H1 (cell line): ENCODE data around the gene SEZ6L. TPM values are rescaled to one million over a fixed set of nuclear protein-coding genes. Genes with fewer than 3 reads are reported as not detected.

ENCODE experiments used
- CTCF ChIA-PET: fragments of 300-600 bp; sonication (Branson Sonifier 250); formaldehyde crosslinking; loops from one replicate; lab custom pipeline; 2021; ENCODE audit not compliant: partially characterized antibody; lab: Charles Lee
- POLR2A ChIA-PET: fragments of 300-600 bp; sonication (Branson Sonifier 250); formaldehyde crosslinking; loops from one replicate; lab custom pipeline; 2021; ENCODE audit warnings: inconsistent platforms; ENCODE audit not compliant: partially characterized antibody; lab: Charles Lee
- DNase-seq, 2 experiments: peaks; one replicate each; pipeline versions ENCODE4 v3.0.0 to v3.0.0-alpha.2; 2010 to 2022; ENCODE audit warnings: low spot score in 2 of 2, low read depth in 1 of 2, mixed read lengths in 1 of 2
- FAIRE-seq: peaks from 2 replicates; lab custom pipeline; 2011; peaks lifted over from hg19 to GRCh38; lab: Jason Lieb, UNC
- H2AFZ ChIP-seq: 2 replicates; pipeline ENCODE4 v1.8.1; 2012; ENCODE audit warnings: low read length, inconsistent platforms
- H2AK5ac ChIP-seq: 2 replicates; pipeline ENCODE4 v1.6.1; 2013; ENCODE audit warnings: low read depth, low read length
- H2BK120ac ChIP-seq: replicated peaks from 2 replicates; pipeline ENCODE3; 2013; ENCODE audit warnings: low read depth, low read length, inconsistent platforms
- H2BK12ac ChIP-seq: 2 replicates; pipeline ENCODE4 v1.6.1; 2013; ENCODE audit warnings: low read depth, low read length
- H2BK15ac ChIP-seq: 2 replicates; pipeline ENCODE4 v1.6.1; 2013; ENCODE audit warnings: low read length
- H2BK20ac ChIP-seq: 2 replicates; pipeline ENCODE4 v1.6.1; 2013; ENCODE audit warnings: low read length
- H2BK5ac ChIP-seq: 2 replicates; pipeline ENCODE4 v1.6.1; 2013; ENCODE audit warnings: low read depth, low read length
- H3K14ac ChIP-seq: 2 replicates; pipeline ENCODE4 v1.6.1; 2013; ENCODE audit warnings: inconsistent platforms; ENCODE audit not compliant: insufficient read length
- H3K18ac ChIP-seq: 2 replicates; pipeline ENCODE4 v1.6.1; 2013; ENCODE audit warnings: low read length; ENCODE audit errors: extremely low read depth
- H3K23ac ChIP-seq: 2 replicates; pipeline ENCODE4 v1.6.1; 2013; ENCODE audit warnings: inconsistent platforms; ENCODE audit not compliant: insufficient read length
- H3K23me2 ChIP-seq: 2 replicates; pipeline ENCODE4 v1.6.1; 2013; ENCODE audit warnings: low read depth, low read length
- H3K27ac ChIP-seq: 2 replicates; pipeline ENCODE4 v1.6.1; 2011; ENCODE audit warnings: low read depth, low read length, inconsistent platforms
- H3K27me3 ChIP-seq, 4 experiments: replicated peaks in 1 of 4; 1 replicate in 1 of 4; 2 replicates in 3 of 4; pipeline versions ENCODE4 v1.6.1 to v1.8.1; 2011 to 2013; ENCODE audit warnings: low read length in 3 of 4, mild to moderate bottlenecking in 3 of 4, inconsistent platforms in 2 of 4, mixed read lengths in 2 of 4, moderate library complexity in 1 of 4; ENCODE audit not compliant: control insufficient read depth in 3 of 4, insufficient read depth in 3 of 4; ENCODE audit errors: extremely low read depth in 1 of 4
- H3K36me3 ChIP-seq, 4 experiments: 2 replicates each; pipeline versions ENCODE4 v1.6.1 to v1.8.1; 2011 to 2013; ENCODE audit warnings: mild to moderate bottlenecking in 4 of 4, low read length in 3 of 4, moderate library complexity in 2 of 4, control low read depth in 1 of 4, inconsistent platforms in 1 of 4; ENCODE audit not compliant: insufficient read depth in 4 of 4, control insufficient read depth in 2 of 4
- H3K4ac ChIP-seq: replicated peaks from 2 replicates; pipeline ENCODE3; 2013; ENCODE audit warnings: low read length, low read depth, mixed read lengths, inconsistent platforms; ENCODE audit not compliant: insufficient read length
- H3K4me1 ChIP-seq, 4 experiments: replicated peaks in 1 of 4; 1 replicate in 1 of 4; 2 replicates in 3 of 4; pipeline versions ENCODE4 v1.6.1 to v1.8.1; 2011 to 2013; ENCODE audit warnings: low read length in 3 of 4, inconsistent platforms in 2 of 4, mixed read lengths in 1 of 4; ENCODE audit not compliant: insufficient read depth in 4 of 4, control insufficient read depth in 3 of 4
- H3K4me2 ChIP-seq, 2 experiments: 2 replicates each; pipeline versions ENCODE4 v1.6.1 to v1.8.1; 2011 to 2013; ENCODE audit warnings: low read depth in 2 of 2, low read length in 2 of 2, control low read depth in 1 of 2, inconsistent platforms in 1 of 2, mild to moderate bottlenecking in 1 of 2; ENCODE audit not compliant: insufficient read depth in 1 of 2
- H3K4me3 ChIP-seq, 4 experiments: fragments of 200-600, 300-600 bp in 1 of 4; sonication (generic), shearing (Covaris generic), sonication (Bioruptor Twin) in 1 of 4; 2 replicates each; pipeline versions ENCODE4 v1.5.1 to v1.8.1; 2011 to 2016; ENCODE audit warnings: low read length in 4 of 4, low read depth in 3 of 4, control low read depth in 2 of 4, inconsistent platforms in 2 of 4, mild to moderate bottlenecking in 2 of 4, mixed read lengths in 1 of 4, moderate library complexity in 1 of 4; ENCODE audit not compliant: insufficient read depth in 2 of 4; ENCODE audit errors: extremely low read depth in 1 of 4
- H3K56ac ChIP-seq: replicated peaks from 2 replicates; pipeline ENCODE3; 2013; ENCODE audit warnings: low read depth, mild to moderate bottlenecking, mixed read lengths, low read length, inconsistent platforms; ENCODE audit not compliant: insufficient read length
- H3K79me1 ChIP-seq: 2 replicates; pipeline ENCODE4 v1.6.1; 2013; ENCODE audit warnings: low read depth, low read length, control low read depth
- H3K79me2 ChIP-seq, 2 experiments: 2 replicates each; pipeline versions ENCODE4 v1.6.1 to v1.8.1; 2012 to 2013; ENCODE audit warnings: low read length in 2 of 2, mild to moderate bottlenecking in 2 of 2, inconsistent platforms in 1 of 2; ENCODE audit not compliant: insufficient read depth in 2 of 2, control insufficient read depth in 1 of 2
- H3K9ac ChIP-seq, 4 experiments: replicated peaks in 1 of 4; 1 replicate in 1 of 4; 2 replicates in 3 of 4; pipeline versions ENCODE4 v1.6.1 to v1.8.1; 2011 to 2013; ENCODE audit warnings: low read depth in 3 of 4, low read length in 3 of 4, control low read depth in 2 of 4, mild to moderate bottlenecking in 2 of 4, moderate library complexity in 2 of 4, inconsistent platforms in 1 of 4; ENCODE audit errors: extremely low read depth in 1 of 4
- H3K9me3 ChIP-seq, 2 experiments: 2 replicates each; pipeline versions ENCODE4 v1.6.1 to v1.8.1; 2012 to 2013; ENCODE audit warnings: mild to moderate bottlenecking in 2 of 2, moderate library complexity in 2 of 2, control low read depth in 1 of 2, inconsistent platforms in 1 of 2, low read depth in 1 of 2, low read length in 1 of 2, mixed read lengths in 1 of 2; ENCODE audit not compliant: insufficient read depth in 2 of 2
- H4K20me1 ChIP-seq, 2 experiments: replicated peaks in 1 of 2; 2 replicates each; pipeline versions ENCODE3 to v1.8.1; 2011 to 2013; ENCODE audit warnings: inconsistent platforms in 2 of 2, low read length in 2 of 2, mild to moderate bottlenecking in 1 of 2; ENCODE audit not compliant: insufficient read depth in 2 of 2, control insufficient read depth in 1 of 2
- H4K5ac ChIP-seq: 2 replicates; pipeline ENCODE4 v1.6.1; 2013; ENCODE audit warnings: low read length, low read depth, mixed read lengths, inconsistent platforms; ENCODE audit not compliant: insufficient read length
- H4K8ac ChIP-seq: 2 replicates; pipeline ENCODE4 v1.8.0; 2013; ENCODE audit warnings: mild to moderate bottlenecking, moderate library complexity, low read length, inconsistent platforms; ENCODE audit not compliant: insufficient read depth; ENCODE audit errors: extremely low read depth
- H4K91ac ChIP-seq: replicated peaks from 2 replicates; pipeline ENCODE3; 2013; ENCODE audit warnings: low read length, mixed read lengths, inconsistent platforms; ENCODE audit not compliant: insufficient read length
- ATF3 ChIP-seq: IDR thresholded peaks from 2 replicates; pipeline ENCODE4 v1.6.1; 2011; ENCODE audit warnings: low read depth, mild to moderate bottlenecking, low read length; ENCODE audit not compliant: insufficient read depth
- CHD1 ChIP-seq: IDR thresholded peaks from 2 replicates; pipeline ENCODE4 v1.6.1; 2012; ENCODE audit warnings: low read depth, low read length, improper control_type of control experiment
- CTCF ChIP-seq, 3 experiments: IDR thresholded peaks; 1 replicate in 2 of 3; 2 replicates in 1 of 3; pipeline versions ENCODE4 v1.5.1 to v1.6.1; 2011; ENCODE audit warnings: low read length in 3 of 3, mild to moderate bottlenecking in 3 of 3, inconsistent platforms in 2 of 3, low read depth in 1 of 3, moderate library complexity in 1 of 3; ENCODE audit not compliant: insufficient read depth in 1 of 3; ENCODE audit errors: control extremely low read depth in 1 of 3
- JUND ChIP-seq: IDR thresholded peaks from 2 replicates; pipeline ENCODE4 v1.6.1; 2011; ENCODE audit warnings: mild to moderate bottlenecking, improper control_type of control experiment, low read length
- KDM1A ChIP-seq: fragments of 200-600, 300-600 bp; sonication (generic); IDR thresholded peaks from 2 replicates; pipeline ENCODE4 v1.7.1; 2016; ENCODE audit warnings: mild to moderate bottlenecking, low read length, borderline replicate concordance
- NRF1 ChIP-seq: IDR thresholded peaks from 2 replicates; pipeline ENCODE4 v1.6.1; 2011; ENCODE audit warnings: mild to moderate bottlenecking, low read depth, low read length, improper control_type of control experiment
- PHF8 ChIP-seq: fragments of 200-600 bp; sonication (generic); conservative IDR thresholded peaks from 2 replicates; pipeline ENCODE4 v1.7.1; 2012; ENCODE audit warnings: low read depth, mild to moderate bottlenecking, inconsistent platforms, low read length, moderate library complexity
- RAD21 ChIP-seq, 2 experiments: IDR thresholded peaks in 1 of 2; conservative IDR thresholded peaks in 1 of 2; 2 replicates each; pipeline ENCODE4 v1.6.1; 2011; ENCODE audit warnings: low read depth in 2 of 2, low read length in 2 of 2, improper control_type of control experiment in 1 of 2, inconsistent platforms in 1 of 2, mild to moderate bottlenecking in 1 of 2, moderate library complexity in 1 of 2
- WGBS, 2 experiments: shearing (Covaris generic) in 1 of 2; methylation state at CpG; one replicate each; pipeline versions ENCODE4 v1.1.6 to v1.1.7; 2013 to 2015; ENCODE audit warnings: low lambda C conversion rate in 2 of 2, mixed read lengths in 2 of 2, inconsistent platforms in 1 of 2, low coverage in 1 of 2, missing lambda C conversion rate in 1 of 2; ENCODE audit not compliant: insufficient replicate concordance in 2 of 2, insufficient coverage in 1 of 2, insufficient read length in 1 of 2; ENCODE audit errors: extremely low coverage in 1 of 2, missing lambda C conversion rate in 1 of 2; 5-methylcytosine and 5-hydroxymethylcytosine counted together
- polyA plus RNA-seq, 7 experiments: library from polyadenylated mRNA; depleted of rRNA in 3 of 7; stranded (reverse) in 5 of 7; unstranded in 2 of 7; fragments of >200 nt in 5 of 7; fragments of 200-250 nt in 2 of 7; gene quantifications; 1 replicate in 5 of 7; 2 replicates in 1 of 7; 4 replicates in 1 of 7; pipeline versions ENCODE4 v1.2.1 to v1.2.3, GENCODE V29; 2011 to 2013; ENCODE audit warnings: missing spikeins in 2 of 7, mixed read lengths in 2 of 7
- total RNA-seq: library from RNA; stranded (reverse); fragmentation: NEBNext Ultra II Directional; extraction: Animal tissue kit (Norgen Biotek cat#: 25700); gene quantifications from 2 replicates; pipeline ENCODE4 v1.2.1, GENCODE V29; 2021

SEZ6L gene
- total and polyA plus RNA-seq, 2 of the 8 experiments (the other 6 are each of a cell fraction or from before 2014, with no cell fraction given) = 0.06 to 0.33 TPM

DNA sequence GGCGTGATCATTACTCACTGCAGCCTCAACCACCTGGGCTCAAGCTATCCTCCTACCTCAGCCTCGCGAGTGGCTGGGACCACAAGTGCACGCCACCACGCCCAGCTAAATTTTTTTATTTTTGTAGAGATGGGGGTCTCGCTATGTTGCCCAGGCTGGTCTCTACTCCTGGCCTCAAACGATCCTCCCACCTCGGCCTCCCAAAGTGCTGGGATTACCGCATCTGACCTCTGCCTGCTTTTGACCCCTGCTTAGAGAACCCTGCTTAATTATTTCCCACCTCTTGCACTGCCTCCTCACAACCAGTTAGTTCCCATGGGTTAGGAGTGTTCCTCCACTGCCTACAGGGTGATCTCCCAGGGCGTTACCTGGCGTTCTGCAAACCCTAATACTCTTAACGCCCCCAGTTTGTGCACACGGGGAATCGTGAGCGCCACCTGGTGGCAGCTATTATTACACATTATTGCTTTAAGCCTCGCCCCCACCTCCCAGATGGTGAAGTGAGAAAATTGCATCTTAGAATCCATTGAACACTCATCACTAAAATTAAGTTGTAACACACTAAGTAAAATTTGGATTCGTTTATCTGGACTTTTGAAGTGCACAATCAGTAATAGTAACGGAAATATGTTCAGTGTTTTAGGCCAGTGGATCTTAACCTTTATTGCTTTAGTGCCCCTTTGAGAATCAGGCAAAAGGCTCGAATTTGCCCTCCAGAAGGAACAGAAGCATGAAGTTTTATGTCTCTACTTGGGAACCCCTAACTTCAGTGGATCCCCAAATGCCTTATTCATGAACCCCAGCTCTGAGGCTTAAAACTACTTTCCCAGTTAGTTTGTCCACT, 198.4 kb downstream of the SEZ6L start:
- Histone ChIP-seq H4K5ac (no peak overlapping the region), H2BK5ac (no peak overlapping the region), H3K23ac (no peak overlapping the region), H2BK15ac (no peak overlapping the region), H2BK12ac (no peak overlapping the region), H2AFZ (no peak overlapping the region), H3K27me3 (no peaks in the 10 kb centered on the region; a peak in 2 of 7 replicates), H3K27ac (no peak overlapping the region), H3K18ac (no peak overlapping the region), H2BK120ac (no peak overlapping the region), H3K4me3 (no peak overlapping the region), H2AK5ac (no peak overlapping the region), H2BK20ac (no peak overlapping the region), H3K9me3 (no peaks in the 10 kb centered on the region), H3K9ac (no peak overlapping the region), H3K36me3 (no peaks in the 10 kb centered on the region), H4K8ac (no peak overlapping the region), H4K91ac (no peak overlapping the region), H3K23me2 (no peaks in the 10 kb centered on the region), H3K14ac (no peak overlapping the region), H3K4me2 (no peak overlapping the region), H3K4me1 (no peaks in the 10 kb centered on the region; a peak in 1 of 7 replicates), H3K79me2 (no peaks in the 10 kb centered on the region), H3K79me1 (no peaks in the 10 kb centered on the region), H3K4ac (no peak overlapping the region), H3K56ac (no peak overlapping the region), H4K20me1 (no peaks in the 10 kb centered on the region)
- ChIA-PET CTCF (interaction anchor here (0.6 to 6.1 kb wide), 29 partner anchors 10 to 911 kb away, joined by 3 to 55 read pairs (median 4); partner anchors contain the start of gene SEZ6L), POLR2A (no interaction called here)
- FAIRE-seq (peak; percentile 93), DNase-seq (peak in 1 of 2 experiments; percentile 81)
- 51% methylated on average over 19 of the region's 19 CpGs; no CpG with 5 or more reads in 1 of the 2 experiments for WGBS, 2 experiments
- TF ChIP-seq CTCF (IDR thresholded peaks at IDR 0.05; ENCODE audit: control extremely low read depth in 1 of 3, insufficient read depth in 1 of 3, low read depth in 1 of 3, low read length in 3 of 3) = peak; percentile 80 to 98 (median 90)
- TF ChIP-seq CHD1 = no peak
- TF ChIP-seq KDM1A = peak; percentile 82; the same call in 1 of the 2 replicates
- TF ChIP-seq PHF8 = no peak
- TF ChIP-seq ATF3 = no peak
- TF ChIP-seq JUND = no peak
- TF ChIP-seq RAD21 (IDR thresholded peaks at IDR 0.05 in 1 of 2, conservative IDR thresholded peaks at IDR 0.05 in 1 of 2; ENCODE audit: low read depth in 2 of 2, low read length in 2 of 2) = peak; percentile 31 to 61; a peak in 3 of 4 replicates
- no peak for TF ChIP-seq NRF1
